Measurements from ENCODE around the gene ANO9.
"Not testable (repeated sequence)": the region's sequence is repeated elsewhere in the genome, so short reads cannot be mapped to it uniquely, and the experiment has no call there.

Gene ANO9

DNA sequence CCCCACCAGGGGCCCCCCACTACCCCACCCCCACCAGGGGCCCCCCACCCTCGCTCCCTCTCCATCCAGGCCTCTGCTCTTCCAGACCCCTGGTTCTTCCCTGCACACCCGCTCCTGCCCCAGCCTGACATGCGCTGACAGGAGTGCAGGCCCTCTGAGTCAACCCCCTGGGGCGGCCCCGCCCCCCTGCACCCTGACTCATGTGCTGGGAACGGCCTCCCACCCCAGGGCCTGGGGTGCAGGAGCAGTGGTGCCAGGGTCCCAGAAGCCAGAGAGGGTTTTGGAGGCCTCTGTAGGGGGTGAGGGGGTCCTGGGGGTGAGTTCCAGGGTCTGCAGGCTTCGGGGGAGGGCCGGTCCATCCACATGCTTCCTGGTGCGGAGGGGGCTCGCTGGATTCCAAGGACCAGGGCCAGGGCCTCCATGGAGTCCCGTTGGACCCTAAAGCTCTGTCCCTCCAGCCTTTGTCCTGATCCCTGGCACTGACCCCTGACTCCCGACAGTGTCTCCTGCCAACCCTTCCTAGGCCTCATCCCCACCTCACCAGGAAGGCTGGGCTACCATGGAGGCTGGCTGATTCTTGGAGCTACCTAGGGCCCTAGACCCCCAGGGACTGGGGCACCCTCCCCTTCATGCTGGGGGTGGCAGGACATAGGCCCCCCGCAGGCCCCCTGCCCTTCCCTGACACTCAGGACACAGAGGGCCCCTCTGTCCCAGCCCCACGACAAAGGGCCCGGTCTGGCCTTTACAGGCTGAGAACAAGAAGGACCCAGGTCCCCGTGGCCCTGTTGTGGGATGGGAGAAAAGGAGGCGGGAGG, 48.4 kb downstream of the ANO9 start:
- TF ChIP-seq FOXP2 (optimal IDR thresholded peaks at IDR 0.05; ENCODE audit: control extremely low read depth, extremely low read length, insufficient read depth): no peak
- TF ChIP-seq POLR2AphosphoS5 (IDR thresholded peaks at IDR 0.05; ENCODE audit: borderline replicate concordance, low read depth, low read length): no peak
- TF ChIP-seq EZH2 (IDR thresholded peaks at IDR 0.05): no peak
- Histone ChIP-seq H3K4me3 (no peak overlapping the region), H3K9me3 (ENCODE audit: low read depth, low read length) (no peaks in the 10 kb centered on the region), H3K9ac (ENCODE audit: insufficient read length) (no peak overlapping the region), H3K27ac (no peak overlapping the region), H3K36me3 (ENCODE audit: insufficient read depth, low read length) (no peaks in the 10 kb centered on the region)
- no peak for DNase-seq (ENCODE audit: low read depth, low spot score)

DNA sequence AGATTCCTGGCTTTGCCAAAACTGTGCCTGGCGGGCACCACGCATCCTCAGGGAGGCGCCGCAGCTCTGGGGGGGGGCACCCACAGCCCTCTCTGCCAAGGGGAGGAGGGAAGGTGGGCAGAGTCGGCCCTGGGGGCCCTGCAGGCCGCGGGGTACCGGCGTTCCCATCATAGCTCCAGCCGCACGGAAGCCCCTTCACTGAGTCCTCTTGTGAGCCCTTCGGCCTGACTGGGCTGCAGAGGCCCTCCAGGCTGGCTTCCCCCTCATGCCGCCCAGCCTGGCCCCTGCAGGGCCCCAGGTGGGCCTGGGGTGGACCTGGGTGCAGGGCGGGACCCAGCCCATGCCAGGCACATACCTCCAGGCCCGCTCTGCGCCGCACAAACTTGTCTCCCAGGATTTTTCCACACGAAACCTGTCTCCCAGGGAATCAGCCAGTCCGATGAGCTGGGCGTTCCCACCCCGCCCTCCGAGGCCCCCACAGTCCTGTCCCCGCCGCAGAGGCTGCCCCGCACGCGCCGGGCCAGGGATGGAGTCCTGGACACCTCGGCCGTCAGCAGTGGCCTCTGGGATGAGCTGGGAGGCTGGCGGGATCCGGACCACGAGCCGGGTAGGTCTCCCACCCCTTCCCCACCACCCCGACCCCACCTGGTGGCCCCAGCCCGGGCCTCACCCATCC, 49.6 kb downstream of the ANO9 start:
- no peak overlapping the region for H3K27ac ChIP-seq
- no peaks in the 10 kb centered on the region for H3K9me3 ChIP-seq (ENCODE audit: low read depth, low read length)
- no peak overlapping the region for H3K9ac ChIP-seq (ENCODE audit: insufficient read length)
- DNase-seq (ENCODE audit: low read depth, low spot score): no peak
- no peak overlapping the region for H3K4me3 ChIP-seq
- TF ChIP-seq POLR2AphosphoS5 (IDR thresholded peaks at IDR 0.05; ENCODE audit: borderline replicate concordance, low read depth, low read length): no peak
- TF ChIP-seq FOXP2 (optimal IDR thresholded peaks at IDR 0.05; ENCODE audit: control extremely low read depth, extremely low read length, insufficient read depth): no peak
- no peak for TF ChIP-seq EZH2 (IDR thresholded peaks at IDR 0.05)
- no peaks in the 10 kb centered on the region for H3K36me3 ChIP-seq (ENCODE audit: insufficient read depth, low read length)

DNA sequence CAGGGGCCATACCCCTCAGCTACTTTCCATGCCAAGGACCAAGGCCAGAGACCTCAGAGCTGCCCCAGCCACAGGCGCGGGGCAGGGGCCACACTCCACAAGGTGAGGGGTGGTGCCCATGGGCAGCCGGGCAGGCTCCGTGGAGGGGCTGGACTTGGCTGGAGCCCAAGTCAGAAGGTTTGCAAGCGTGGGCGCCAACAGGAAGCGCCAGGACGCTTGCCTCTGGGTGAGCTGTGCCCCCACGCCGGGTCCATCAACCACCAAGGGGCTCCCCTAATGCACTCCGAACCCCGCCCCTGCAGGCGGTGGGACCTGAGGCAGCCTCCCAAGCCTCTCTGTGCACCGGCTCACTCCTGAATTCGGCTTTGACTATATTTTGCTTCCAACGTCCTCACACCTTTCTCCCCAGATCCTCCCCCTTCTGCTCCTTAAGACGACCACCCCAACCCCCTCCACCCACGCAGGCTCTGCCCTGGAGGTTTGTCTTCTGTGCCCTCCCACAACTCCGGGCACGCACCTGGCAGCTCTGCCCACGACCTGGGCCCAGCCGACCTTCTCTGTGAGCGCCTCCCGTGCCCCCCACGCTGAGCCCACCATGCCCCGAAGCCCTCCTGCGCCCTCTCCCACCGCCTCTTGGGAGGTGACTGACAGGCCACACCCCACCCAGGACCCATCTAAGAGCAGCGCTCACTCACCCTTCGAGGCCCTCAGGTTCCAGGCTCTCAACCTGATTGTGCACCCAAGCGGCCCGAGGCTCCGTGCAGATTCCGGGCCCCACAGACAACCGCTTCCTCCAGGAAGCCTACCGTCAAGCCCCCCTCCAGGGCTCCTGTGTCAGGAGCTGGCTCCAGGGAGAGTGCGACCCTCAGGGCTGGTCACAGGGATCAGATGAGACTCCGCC, 50.4 kb downstream of the ANO9 start:
- TF ChIP-seq EZH2 (IDR thresholded peaks at IDR 0.05): no peak
- Histone ChIP-seq H3K9me3 (ENCODE audit: low read depth, low read length) (no peaks in the 10 kb centered on the region), H3K27ac (no peak overlapping the region), H3K4me3 (no peak overlapping the region), H3K9ac (ENCODE audit: insufficient read length) (no peak overlapping the region), H3K36me3 (ENCODE audit: insufficient read depth, low read length) (no peaks in the 10 kb centered on the region)
- no peak for DNase-seq (ENCODE audit: low read depth, low spot score)

GRCh38 chr11:390175-390574, 51.6 kb downstream of the ANO9 start:
- H3K9ac ChIP-seq (ENCODE audit: insufficient read length): no peak overlapping the region
- no peak overlapping the region for H3K4me3 ChIP-seq
- H3K9me3 ChIP-seq (ENCODE audit: low read depth, low read length): no peaks in the 10 kb centered on the region
- no peak overlapping the region for H3K27ac ChIP-seq
- no peak for DNase-seq (ENCODE audit: low read depth, low spot score)
- H3K36me3 ChIP-seq (ENCODE audit: insufficient read depth, low read length): no peaks in the 10 kb centered on the region
- no peak for TF ChIP-seq POLR2AphosphoS5 (IDR thresholded peaks at IDR 0.05; ENCODE audit: borderline replicate concordance, low read depth, low read length)
- no peak for TF ChIP-seq FOXP2 (optimal IDR thresholded peaks at IDR 0.05; ENCODE audit: control extremely low read depth, extremely low read length, insufficient read depth)
- no peak for TF ChIP-seq EZH2 (IDR thresholded peaks at IDR 0.05)

DNA sequence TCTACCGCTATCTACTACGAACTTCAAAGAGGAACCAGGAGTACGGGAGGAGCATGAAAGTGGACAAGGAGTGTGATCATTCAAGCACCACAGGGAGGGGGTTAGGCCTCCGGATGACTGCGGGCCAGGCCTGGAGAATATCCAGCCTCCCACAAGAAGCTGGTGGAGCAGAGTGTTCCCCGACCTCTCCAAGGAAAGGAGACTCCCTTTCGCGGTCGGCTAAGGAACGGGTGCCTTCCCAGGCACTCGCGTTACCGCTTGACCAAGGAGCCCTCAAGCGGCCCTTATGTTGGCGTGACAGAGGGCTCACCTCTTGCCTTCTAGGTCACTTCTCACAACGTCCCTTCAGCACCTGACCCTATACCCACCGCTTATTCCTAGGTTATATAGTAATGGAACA, 52.4 kb downstream of the ANO9 start:
- not testable (repeated sequence) for H3K9me3 ChIP-seq (ENCODE audit: low read depth, low read length); H3K9ac ChIP-seq (ENCODE audit: insufficient read length); H3K36me3 ChIP-seq (ENCODE audit: insufficient read depth, low read length); H3K4me3 ChIP-seq; H3K27ac ChIP-seq; DNase-seq (ENCODE audit: low read depth, low spot score)

- Histone ChIP-seq H3K9ac (ENCODE audit: insufficient read length) (no peak overlapping the region), H3K27ac (no peak overlapping the region), H3K4me3 (no peak overlapping the region), H3K9me3 (ENCODE audit: low read depth, low read length) (no peaks in the 10 kb centered on the region), H3K36me3 (ENCODE audit: insufficient read depth, low read length) (no peaks in the 10 kb centered on the region)
- TF ChIP-seq EZH2 (IDR thresholded peaks at IDR 0.05) (no peak), FOXP2 (optimal IDR thresholded peaks at IDR 0.05; ENCODE audit: control extremely low read depth, extremely low read length, insufficient read depth) (no peak), POLR2AphosphoS5 (IDR thresholded peaks at IDR 0.05; ENCODE audit: borderline replicate concordance, low read depth, low read length) (no peak)
- no peak for DNase-seq (ENCODE audit: low read depth, low spot score)
Observed at GRCh38 chr11:387193-387793, 54.5 kb downstream of the ANO9 start.

GRCh38 chr11:386483-386882, 55.3 kb downstream of the ANO9 start:
- H3K27ac ChIP-seq: no peak overlapping the region
- H3K36me3 ChIP-seq (ENCODE audit: insufficient read depth, low read length): no peaks in the 10 kb centered on the region
- H3K9me3 ChIP-seq (ENCODE audit: low read depth, low read length): no peaks in the 10 kb centered on the region
- H3K9ac ChIP-seq (ENCODE audit: insufficient read length): no peak overlapping the region
- no peak for DNase-seq (ENCODE audit: low read depth, low spot score)
- H3K4me3 ChIP-seq: no peak overlapping the region
- no peak for TF ChIP-seq FOXP2 (optimal IDR thresholded peaks at IDR 0.05; ENCODE audit: control extremely low read depth, extremely low read length, insufficient read depth)
- TF ChIP-seq POLR2AphosphoS5 (IDR thresholded peaks at IDR 0.05; ENCODE audit: borderline replicate concordance, low read depth, low read length): no peak
- TF ChIP-seq EZH2 (IDR thresholded peaks at IDR 0.05): no peak

All from SK-N-MC (cell line).